SHP77 treated with DMSO at 0.1 percent for 48 hours (cell line): ENCODE results near the gene PDCD2L.
"Not testable (repeated sequence)": the region's sequence is repeated elsewhere in the genome, so short reads cannot be mapped to it uniquely, and the experiment has no call there.

Experiments used
- DNase-seq: peaks from one replicate; lab custom pipeline; 2025; lab: John Stamatoyannopoulos, UW

PDCD2L gene, protein sequence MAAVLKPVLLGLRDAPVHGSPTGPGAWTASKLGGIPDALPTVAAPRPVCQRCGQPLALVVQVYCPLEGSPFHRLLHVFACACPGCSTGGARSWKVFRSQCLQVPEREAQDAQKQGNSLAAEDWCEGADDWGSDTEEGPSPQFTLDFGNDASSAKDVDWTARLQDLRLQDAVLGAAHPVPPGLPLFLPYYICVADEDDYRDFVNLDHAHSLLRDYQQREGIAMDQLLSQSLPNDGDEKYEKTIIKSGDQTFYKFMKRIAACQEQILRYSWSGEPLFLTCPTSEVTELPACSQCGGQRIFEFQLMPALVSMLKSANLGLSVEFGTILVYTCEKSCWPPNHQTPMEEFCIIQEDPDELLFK

DNA sequence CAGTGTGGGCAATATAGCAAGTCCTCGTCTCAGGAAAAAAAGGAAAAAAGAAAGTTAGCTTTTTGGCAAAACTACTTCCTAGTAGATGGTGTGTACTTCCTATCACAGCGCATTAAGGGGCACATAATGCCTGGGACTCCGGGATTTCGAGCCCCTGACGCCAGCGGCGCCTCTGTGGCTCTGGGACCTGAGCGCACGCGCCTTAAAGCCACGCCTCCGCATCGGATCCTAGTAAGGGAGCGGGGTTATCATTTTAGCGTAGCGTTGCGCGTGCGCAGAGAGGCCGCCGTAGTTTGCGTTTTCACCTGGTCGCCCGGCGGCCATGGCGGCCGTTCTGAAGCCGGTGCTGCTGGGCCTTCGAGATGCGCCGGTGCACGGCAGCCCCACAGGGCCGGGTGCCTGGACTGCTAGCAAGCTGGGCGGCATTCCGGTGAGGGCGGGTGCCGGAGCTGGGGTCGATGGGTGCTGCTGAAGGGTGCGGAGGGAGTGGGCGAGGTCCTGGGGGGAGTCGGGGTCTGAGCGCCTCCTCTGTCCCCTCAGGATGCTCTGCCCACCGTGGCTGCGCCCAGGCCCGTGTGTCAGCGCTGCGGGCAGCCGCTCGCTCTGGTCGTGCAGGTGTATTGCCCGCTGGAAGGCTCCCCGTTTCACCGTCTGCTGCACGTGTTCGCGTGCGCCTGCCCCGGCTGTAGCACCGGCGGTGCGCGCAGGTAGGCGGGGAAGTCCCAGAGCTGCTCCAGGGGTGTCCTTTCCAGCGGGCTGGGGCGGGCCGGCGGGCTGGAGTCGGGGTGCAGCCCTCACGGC, at the start of gene PDCD2L:
PDCD2L (plus strand) TSS at position 291 of the 801 bp plus-strand sequence; CDS start at position 323, 32 bp downstream.
- DNase-seq, result peak; percentile 76

GRCh38 chr19:34355201-34355600, 49.0 kb upstream of the PDCD2L start:
- no peak for DNase-seq

GRCh38 chr19:34356875-34357274, 47.3 kb upstream of the PDCD2L start:
- DNase-seq, result no peak

DNA sequence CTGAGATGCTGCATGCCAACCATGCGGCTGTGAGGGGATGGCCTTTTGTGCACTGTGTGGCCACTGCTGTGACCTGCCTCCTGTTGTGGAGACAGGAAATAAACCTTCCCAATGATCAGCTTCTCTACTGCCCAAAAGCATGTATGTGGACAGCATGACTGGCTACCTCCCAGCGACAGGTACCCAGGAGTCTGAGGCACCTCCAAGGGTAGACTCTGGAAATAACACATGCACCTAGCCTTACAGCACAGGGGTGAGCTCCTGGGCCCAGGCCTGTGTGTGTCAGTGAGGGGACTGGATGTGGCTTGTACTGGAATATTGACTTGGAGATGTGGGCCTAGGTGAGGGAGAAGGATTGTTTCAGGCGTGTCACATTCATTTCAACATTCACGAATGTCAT, 46.8 kb upstream of the PDCD2L start:
- no peak for DNase-seq

DNA sequence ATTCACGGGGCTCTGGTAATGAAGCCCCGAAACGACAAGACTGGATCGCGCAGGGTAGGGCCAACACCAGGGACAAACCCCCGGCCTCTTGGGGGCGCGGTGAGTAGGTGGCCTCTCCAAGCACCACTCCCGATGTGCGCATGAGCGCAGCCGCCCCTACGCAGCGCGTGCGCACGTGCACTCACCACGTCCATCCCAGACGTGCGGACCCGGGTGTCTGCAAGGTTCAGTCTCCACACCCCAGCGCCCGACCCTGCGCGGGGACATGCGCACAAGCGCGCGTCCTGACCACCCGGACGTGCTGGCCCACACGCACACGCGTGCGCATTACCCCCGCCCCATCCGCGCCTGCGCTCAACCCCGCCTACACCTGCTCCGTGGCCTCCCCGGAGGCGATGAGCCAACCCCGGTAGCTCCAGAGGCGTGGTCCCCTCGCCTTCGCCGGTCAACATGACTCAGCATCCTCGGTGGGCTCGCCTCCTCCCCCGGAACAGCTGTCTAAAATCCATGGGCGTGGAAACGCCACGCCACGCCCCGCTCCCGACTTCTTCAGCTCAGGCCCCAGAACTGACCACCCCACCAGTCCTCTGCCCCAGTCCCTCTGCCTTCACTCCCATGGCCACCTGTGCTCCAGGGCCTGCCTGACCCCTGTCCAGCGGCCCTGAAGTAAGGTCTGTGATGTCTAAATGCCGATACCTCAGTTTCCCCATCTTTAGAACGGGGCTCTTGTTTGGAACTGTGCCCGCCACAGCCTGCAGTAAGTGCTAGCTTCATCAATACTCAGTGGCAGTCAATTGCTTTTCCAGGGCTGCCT, 44.9 kb upstream of the PDCD2L start:
- DNase-seq, result peak; percentile 95

DNA sequence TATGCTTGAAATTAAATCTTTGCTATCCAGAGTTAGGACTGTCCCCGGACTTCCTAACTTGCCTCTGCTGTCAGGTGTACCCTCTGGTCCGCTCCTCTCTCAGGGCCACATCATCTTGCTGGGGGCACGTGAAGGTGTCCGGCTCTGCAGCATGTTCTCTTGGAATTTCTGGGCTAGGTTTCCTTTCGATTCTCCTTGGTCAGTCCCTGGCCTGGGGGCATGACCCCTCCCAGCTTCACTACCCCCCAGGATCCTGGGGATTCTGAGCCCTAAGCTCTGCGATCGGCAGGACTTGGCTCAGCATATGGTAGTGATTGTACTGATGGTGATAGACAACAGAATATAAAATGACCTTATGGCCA, 44.3 kb upstream of the PDCD2L start:
- no peak for DNase-seq

- no peak for DNase-seq
Observed at GRCh38 chr19:34360354-34360909, 43.8 kb upstream of the PDCD2L start.

DNA sequence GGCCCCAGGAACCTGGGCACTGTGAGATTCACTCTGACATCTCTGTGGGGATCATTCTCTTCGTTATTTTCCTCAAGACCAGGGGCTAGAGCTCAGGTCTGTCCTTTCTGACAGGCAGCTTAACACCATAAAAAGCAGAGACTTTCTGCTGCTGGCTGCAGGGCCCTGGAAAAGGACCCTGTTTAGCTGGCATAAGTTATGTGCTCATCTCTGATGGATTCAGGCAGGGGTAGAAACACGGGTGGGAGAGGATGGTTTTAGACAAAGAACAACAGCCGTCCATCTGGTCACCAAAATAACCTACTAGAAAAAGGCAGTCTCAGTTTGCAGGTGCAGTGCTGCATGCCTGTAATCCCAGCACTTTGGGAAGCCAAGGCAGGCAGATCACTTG, 41.5 kb upstream of the PDCD2L start:
- no peak for DNase-seq

DNA sequence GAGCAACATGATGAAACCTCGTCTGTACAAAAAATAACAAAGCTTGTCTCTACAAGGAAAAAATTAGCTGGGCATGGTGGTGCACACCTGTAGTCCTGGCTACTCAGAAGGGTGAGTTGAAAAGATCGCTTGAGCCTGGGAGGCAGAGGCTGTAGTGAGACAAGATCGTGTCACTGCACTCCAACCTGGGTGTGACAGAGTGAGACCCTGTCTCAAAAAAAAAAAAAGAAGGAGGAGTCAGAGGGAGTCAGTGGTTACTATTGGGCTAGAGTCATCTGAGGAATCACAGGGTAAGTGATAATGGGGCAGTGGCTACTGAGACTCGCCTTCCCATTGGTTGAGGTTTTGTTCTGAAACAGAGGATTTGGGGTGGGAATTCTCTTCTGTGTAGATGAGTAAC, 41.1 kb upstream of the PDCD2L start:
- DNase-seq, result no peak

DNA sequence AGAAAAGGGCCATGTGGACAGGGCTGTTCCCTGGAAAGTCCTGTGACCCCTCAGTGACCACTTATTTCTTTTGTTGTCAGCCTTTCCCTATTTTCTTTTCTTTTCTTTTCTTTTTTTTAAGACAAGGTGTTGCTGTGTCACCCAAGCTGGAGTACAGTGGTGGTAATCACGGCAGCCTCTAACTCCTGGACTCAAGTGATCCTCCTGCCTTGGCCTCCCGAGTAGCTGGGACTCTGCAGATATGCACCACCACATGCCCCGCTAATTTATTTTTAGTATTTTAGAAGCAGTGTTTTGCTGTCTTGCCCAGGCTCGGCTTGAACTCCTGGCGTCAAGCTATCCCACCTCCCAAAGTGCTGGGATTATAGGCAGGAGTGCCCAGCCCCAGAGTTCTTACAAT, 40.3 kb upstream of the PDCD2L start:
- DNase-seq, result no peak

DNA sequence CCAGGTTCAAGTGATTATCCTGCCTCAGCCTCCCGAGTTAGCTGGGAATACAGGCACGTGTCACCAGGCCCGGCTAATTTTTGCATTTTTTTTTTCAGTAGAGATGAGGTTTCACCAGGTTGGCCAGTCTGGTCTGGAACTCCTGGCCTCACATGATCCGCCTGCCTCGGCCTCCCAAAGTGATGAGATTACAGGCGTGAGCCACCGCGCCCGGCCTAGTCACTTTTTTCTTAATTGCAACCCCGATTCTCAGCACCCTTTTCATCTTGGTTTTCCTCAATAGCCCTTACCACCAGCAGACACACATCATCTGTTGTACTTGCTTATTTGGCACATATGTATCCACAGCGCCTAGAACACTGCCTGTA, 39.8 kb upstream of the PDCD2L start:
- DNase-seq, result no peak

GRCh38 chr19:34364830-34365462, 39.3 kb upstream of the PDCD2L start, which contains the start of gene GPI:
Gene GPI, plus strand, starts transcription at chr19:34365196. Its CDS starts 71 bp downstream, at chr19:34365267.
- peak; percentile 71 for DNase-seq

DNA sequence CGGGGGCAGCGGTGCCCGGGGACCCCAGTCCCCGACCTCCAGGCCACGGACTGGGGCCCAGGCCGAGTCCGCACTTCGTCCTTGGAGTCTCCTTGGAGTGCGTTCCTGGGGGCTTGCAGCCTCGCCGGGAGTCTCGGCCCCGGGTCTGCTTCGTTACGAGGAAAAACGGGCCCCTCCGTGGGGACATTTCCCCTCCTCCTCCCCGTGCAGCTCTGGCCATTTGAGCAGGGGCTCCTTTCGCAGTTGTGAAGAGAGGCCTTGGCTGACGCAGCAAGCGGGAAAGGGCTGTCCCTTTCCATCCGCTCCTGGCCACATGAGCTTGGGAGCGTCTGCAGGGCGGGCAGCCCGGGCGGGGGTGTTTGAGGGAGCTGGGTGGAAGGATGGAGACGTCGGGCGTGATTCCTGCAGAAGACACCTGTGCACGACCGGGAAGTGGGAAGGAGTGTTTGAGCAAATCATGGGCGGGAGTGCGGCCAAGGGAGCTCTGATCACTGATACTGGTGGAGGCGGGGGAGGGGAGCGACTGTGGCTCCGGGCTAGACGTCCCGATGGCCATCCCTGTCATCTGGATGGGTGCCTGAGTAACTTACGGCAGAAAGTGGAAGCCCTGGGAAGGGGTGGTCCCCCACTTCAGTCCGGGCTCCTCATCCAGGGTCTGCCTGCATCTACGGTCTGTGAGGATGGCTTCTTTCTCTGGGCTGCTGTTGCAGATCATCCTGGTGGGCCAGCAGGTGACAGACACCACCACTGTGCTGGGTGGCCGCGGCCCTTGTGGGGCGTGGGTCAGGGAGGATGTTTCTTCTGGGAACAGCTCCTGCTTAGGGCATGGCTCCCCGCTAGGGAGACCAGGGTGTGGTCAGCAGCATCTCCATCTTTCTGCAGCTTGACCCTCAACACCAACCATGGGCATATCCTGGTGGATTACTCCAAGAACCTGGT, 38.5 kb upstream of the PDCD2L start:
- DNase-seq, result no peak

DNA sequence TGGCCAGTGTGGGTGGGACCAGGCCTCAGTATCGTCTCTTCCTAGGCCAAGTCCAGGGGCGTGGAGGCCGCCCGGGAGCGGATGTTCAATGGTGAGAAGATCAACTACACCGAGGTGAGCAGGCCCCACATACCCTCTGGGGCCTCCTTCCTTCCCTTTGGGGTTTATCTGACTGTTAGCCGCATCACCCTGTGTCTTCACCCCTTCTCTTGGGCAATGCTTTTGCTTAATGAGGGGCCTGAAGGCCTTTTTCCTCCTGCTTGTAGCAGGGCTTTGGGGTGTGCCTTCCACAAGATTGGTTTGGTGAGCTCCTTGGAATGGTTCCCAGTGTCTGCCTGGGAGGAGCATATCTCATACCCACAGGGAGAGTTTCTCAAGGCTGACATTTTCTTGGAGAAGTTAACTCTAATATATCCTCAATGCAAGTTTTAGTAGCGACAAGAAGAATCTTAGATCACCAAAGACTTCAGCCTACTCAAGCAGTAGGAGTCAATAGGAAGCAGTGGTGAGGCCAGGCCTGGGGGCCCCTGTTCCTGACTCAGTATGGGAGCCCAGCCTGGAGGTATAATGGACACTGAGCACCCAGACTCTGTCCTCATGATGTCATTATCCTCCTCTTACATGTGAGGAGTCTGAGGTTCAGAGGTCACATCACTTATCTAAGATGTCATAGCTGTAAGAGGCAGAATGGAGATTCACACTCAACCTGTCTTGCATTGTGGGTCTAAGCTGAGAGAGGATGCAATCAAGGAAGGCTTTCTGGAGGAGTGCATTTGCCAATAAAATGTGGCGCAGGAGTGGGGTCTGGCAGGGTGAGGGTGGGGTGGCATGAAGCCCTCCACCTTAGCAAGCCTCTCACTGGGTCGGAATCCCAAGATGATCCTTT, 37.2 kb upstream of the PDCD2L start:
- no peak for DNase-seq

DNA sequence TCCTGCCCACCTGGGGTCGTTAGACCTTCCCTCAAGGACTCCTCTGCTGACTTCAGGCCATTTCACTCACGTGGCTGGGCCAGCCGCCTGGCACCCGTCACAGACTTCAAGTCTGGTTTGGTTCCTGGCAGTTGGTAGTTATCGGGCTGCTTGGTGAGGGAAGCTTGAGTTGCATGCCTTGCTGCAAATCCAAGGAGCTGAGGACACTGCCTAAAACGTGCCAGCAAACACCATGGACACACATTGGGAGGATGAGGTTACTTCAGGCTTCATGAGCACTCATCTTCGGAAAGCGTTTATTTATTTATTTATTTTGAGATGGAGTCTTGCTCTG, 36.6 kb upstream of the PDCD2L start:
- no peak for DNase-seq

- no peak for DNase-seq
Observed at GRCh38 chr19:34368338-34368737, 35.9 kb upstream of the PDCD2L start.

DNA sequence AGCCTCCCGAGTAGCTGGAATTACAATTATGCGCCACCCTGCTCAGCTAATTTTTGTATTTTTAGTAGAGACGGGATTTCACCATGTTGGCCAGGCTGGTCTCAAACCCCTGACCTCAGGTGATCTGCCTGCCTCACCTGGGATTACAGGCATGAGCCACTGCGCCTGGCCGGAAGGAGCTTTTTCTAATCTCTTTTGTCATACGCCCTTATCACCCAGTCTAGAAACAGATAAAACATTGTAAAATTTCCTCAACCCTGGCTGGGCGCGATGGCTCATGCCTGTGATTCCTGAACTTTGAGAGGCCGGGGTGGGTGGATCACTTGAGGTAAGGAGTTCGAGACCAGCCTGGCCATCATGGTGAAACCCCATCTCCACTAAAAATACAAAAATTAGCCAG, 35.0 kb upstream of the PDCD2L start:
- DNase-seq, result not testable (repeated sequence)

- DNase-seq, result no peak
Observed at GRCh38 chr19:34370117-34370516, 34.1 kb upstream of the PDCD2L start.

DNA sequence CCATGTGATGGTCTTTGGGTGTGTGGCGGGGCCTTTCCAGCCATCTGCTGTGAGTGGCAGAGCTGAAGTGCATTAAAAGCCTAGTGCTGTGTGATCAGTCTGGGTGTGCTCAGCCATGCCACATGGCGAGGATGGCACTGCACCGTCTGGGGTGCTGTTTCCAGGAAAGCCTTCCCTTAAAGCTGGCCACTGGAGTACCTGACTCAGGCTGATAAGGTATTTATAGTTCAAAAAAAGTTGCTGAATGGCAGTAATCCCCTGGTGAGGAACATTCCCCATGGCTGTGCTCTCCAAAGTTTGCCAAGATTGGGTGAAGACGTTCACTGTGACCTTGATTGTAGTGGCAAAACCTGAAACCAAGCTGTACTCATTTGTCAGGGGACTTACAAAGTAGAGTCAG, 33.2 kb upstream of the PDCD2L start:
- no peak for DNase-seq
